WTC11 (cell line): ENCODE measurements around the gene PIP. TPM values are rescaled to one million over a fixed set of nuclear protein-coding genes. Genes with fewer than 3 reads are reported as not detected.
"Not testable (repeated sequence)": the region's sequence is repeated elsewhere in the genome, so short reads cannot be mapped to it uniquely, and the experiment has no call there.

Experiments
- ATAC-seq: fragments of 200-7000 bp; cut with Tn5 transposase; 2 replicates; pipeline ENCODE4 v1.10.0; 2021; ENCODE audit warnings: mild to moderate bottlenecking, moderate library complexity
- Bru-seq: library from RNA; stranded (reverse); fragments of 400-500 nt; gene quantifications from one replicate; lab custom pipeline; 2021; lab: Mats Ljungman, UMichigan
- CTCF ChIA-PET: fragments of 300-600 bp; sonication (Branson Sonifier 250); formaldehyde crosslinking; loops from one replicate; lab custom pipeline; 2021; ENCODE audit warnings: antibody characterized with exemption; lab: Charles Lee
- POLR2A ChIA-PET: fragments of 350-600 bp; sonication (Branson Sonifier 250); formaldehyde crosslinking; loops from one replicate; lab custom pipeline; 2021; ENCODE audit warnings: antibody characterized with exemption; lab: Charles Lee
- DNase-seq: peaks from one replicate; pipeline ENCODE4 v3.0.0; 2021; ENCODE audit warnings: low spot score
- H3K27ac Mint-ChIP-seq: 2 replicates; pipeline ENCODE4 v1.8.0; 2021; ENCODE audit warnings: mixed read lengths
- H3K27me3 Mint-ChIP-seq: 2 replicates; pipeline ENCODE4 v1.8.0; 2021; ENCODE audit warnings: low read depth, mild to moderate bottlenecking, moderate library complexity, mixed read lengths
- H3K36me3 Mint-ChIP-seq: 2 replicates; pipeline ENCODE4 v1.8.0; 2021; ENCODE audit warnings: mixed read lengths
- H3K4me1 Mint-ChIP-seq: 2 replicates; pipeline ENCODE4 v1.8.0; 2022; ENCODE audit warnings: mixed read lengths
- H3K4me3 Mint-ChIP-seq: 2 replicates; pipeline ENCODE4 v1.8.0; 2021; ENCODE audit warnings: mild to moderate bottlenecking, moderate library complexity, mixed read lengths
- H3K9me3 Mint-ChIP-seq: 2 replicates; pipeline ENCODE4 v1.8.0; 2021; ENCODE audit warnings: mixed read lengths
- ATF2 ChIP-seq: sonication (generic); formaldehyde crosslinking; IDR thresholded peaks from 2 replicates; pipeline ENCODE4 v1.8.1; 2022; ENCODE audit warnings: low read depth, missing genetic modification reagents, borderline replicate concordance
- CBFB ChIP-seq: sonication (generic); formaldehyde crosslinking; IDR thresholded peaks from 2 replicates; pipeline ENCODE4 v1.8.1; 2022; ENCODE audit warnings: mild to moderate bottlenecking, low read depth, missing genetic modification reagents
- CREB1 ChIP-seq: sonication (generic); formaldehyde crosslinking; IDR thresholded peaks from 2 replicates; pipeline ENCODE4 v1.8.0; 2023; ENCODE audit warnings: mild to moderate bottlenecking, missing genetic modification reagents
- FOXJ3 ChIP-seq: sonication (generic); formaldehyde crosslinking; IDR thresholded peaks from 2 replicates; pipeline ENCODE4 v1.9.0; 2021; ENCODE audit warnings: missing genetic modification reagents, mild to moderate bottlenecking, borderline replicate concordance
- IRF2 ChIP-seq: sonication (generic); formaldehyde crosslinking; IDR thresholded peaks from 2 replicates; pipeline ENCODE4 v1.8.0; 2022; ENCODE audit warnings: low read depth, missing genetic modification reagents, borderline replicate concordance
- MYBL2 ChIP-seq: sonication (generic); formaldehyde crosslinking; IDR thresholded peaks from 2 replicates; pipeline ENCODE4 v1.8.1; 2023; ENCODE audit warnings: mild to moderate bottlenecking, moderate library complexity, missing genetic modification reagents
- NFATC4 ChIP-seq: fragments of 250-450 bp; sonication (Bioruptor Pico); IDR thresholded peaks from 2 replicates; pipeline ENCODE4 v1.9.0; 2021; ENCODE audit warnings: mild to moderate bottlenecking
- NR3C1 ChIP-seq: sonication (generic); formaldehyde crosslinking; conservative IDR thresholded peaks from 2 replicates; pipeline ENCODE4 v1.8.1; 2023; ENCODE audit warnings: low read depth, mild to moderate bottlenecking, missing genetic modification reagents
- OVOL2 ChIP-seq: fragments of 250-450 bp; sonication (Bioruptor Pico); IDR thresholded peaks from 2 replicates; pipeline ENCODE4 v1.9.0; 2021; ENCODE audit warnings: mild to moderate bottlenecking, borderline replicate concordance
- PRDM15 ChIP-seq: sonication (generic); formaldehyde crosslinking; IDR thresholded peaks from 2 replicates; pipeline ENCODE4 v1.8.0; 2022; ENCODE audit warnings: missing genetic modification reagents
- PRRX2 ChIP-seq: fragments of 250-450 bp; sonication (Bioruptor Pico); IDR thresholded peaks from 2 replicates; pipeline ENCODE4 v1.8.0; 2021; ENCODE audit warnings: mild to moderate bottlenecking
- SMAD4 ChIP-seq: sonication (generic); formaldehyde crosslinking; IDR thresholded peaks from 2 replicates; pipeline ENCODE4 v1.8.0; 2022; ENCODE audit warnings: mild to moderate bottlenecking, missing genetic modification reagents
- SP1 ChIP-seq: sonication (generic); formaldehyde crosslinking; conservative IDR thresholded peaks from 2 replicates; pipeline ENCODE4 v1.8.1; 2022; ENCODE audit warnings: missing genetic modification reagents
- ZBTB43 ChIP-seq: sonication (generic); formaldehyde crosslinking; IDR thresholded peaks from 2 replicates; pipeline ENCODE4 v1.8.1; 2023; ENCODE audit warnings: mild to moderate bottlenecking, missing genetic modification reagents
- ZNF281 ChIP-seq: sonication (generic); formaldehyde crosslinking; IDR thresholded peaks from 2 replicates; pipeline ENCODE4 v1.8.0; 2023; ENCODE audit warnings: mild to moderate bottlenecking, missing genetic modification reagents
- ZNF671 ChIP-seq: fragments of 250-450 bp; sonication (Bioruptor Pico); IDR thresholded peaks from 2 replicates; pipeline ENCODE4 v1.8.0; 2021; ENCODE audit warnings: mild to moderate bottlenecking
- long read RNA-seq, 3 experiments: library from RNA in 1 of 3; library from capped mRNA in 1 of 3; library from polyadenylated mRNA in 1 of 3; unstranded in 2 of 3; stranded (forward) in 1 of 3; transcript quantifications; one replicate each; pipeline ENCODE4 v2.0.0, GENCODE V29; 2021
- total RNA-seq: library from RNA; stranded (reverse); gene quantifications from 3 replicates; pipeline ENCODE4 v1.2.3, GENCODE V29; 2021
- TF ChIP-seq, protein P1 (sequence below): sonication (generic); formaldehyde crosslinking; IDR thresholded peaks from 2 replicates; pipeline ENCODE4 v1.8.1; 2022; ENCODE audit warnings: mild to moderate bottlenecking, moderate library complexity, missing genetic modification reagents

PIP gene, protein sequence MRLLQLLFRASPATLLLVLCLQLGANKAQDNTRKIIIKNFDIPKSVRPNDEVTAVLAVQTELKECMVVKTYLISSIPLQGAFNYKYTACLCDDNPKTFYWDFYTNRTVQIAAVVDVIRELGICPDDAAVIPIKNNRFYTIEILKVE
- total RNA-seq, result not detected in 3 replicates
- Bru-seq, nascent RNA, result not detected
- long read RNA-seq, experiment 1, result 0 reads
- long read RNA-seq, experiment 2, result 0 reads
- long read RNA-seq, experiment 3, result 0 reads

GRCh38 chr7:143131781-143132180, at the start of gene PIP:
Gene PIP, plus strand, starts transcription at chr7:143132077. Its CDS starts 40 bp downstream, at chr7:143132117.
- Mint-ChIP-seq H3K9me3 (0 out of 2 replicates have a peak, but pooled peaks cover 5% of the 10 kb centered on the region), H3K36me3 (no peaks in the 10 kb centered on the region)
- ATAC-seq (no peak), DNase-seq (no peak)
- POLR2A ChIA-PET, result no interaction called here
- TF ChIP-seq ATF2 (CRISPR knock-in tag) (no peak), FOXJ3 (no peak), MYBL2 (no peak)
- TF ChIP-seq, all 79 proteins: peak for 0
- no peak within 1 kb of the TSS for H3K4me3 Mint-ChIP-seq
- CTCF ChIA-PET, result interaction anchor here (1.8 kb wide), 1 partner anchor 83 kb away, joined by 6 read pairs; no protein-coding TSS in a partner anchor
- peaks cover 20% of the 10 kb centered on the region for H3K27me3 Mint-ChIP-seq
- H3K27ac Mint-ChIP-seq, result no peak within 1 kb of the TSS
- H3K4me1 Mint-ChIP-seq, result 0 out of 2 replicates have a peak, but pooled peaks cover 1% of the 10 kb centered on the region

- ChIA-PET CTCF (no interaction called here), POLR2A (no interaction called here)
- ATAC-seq (no peak), DNase-seq (no peak)
- TF ChIP-seq, protein P1, sequence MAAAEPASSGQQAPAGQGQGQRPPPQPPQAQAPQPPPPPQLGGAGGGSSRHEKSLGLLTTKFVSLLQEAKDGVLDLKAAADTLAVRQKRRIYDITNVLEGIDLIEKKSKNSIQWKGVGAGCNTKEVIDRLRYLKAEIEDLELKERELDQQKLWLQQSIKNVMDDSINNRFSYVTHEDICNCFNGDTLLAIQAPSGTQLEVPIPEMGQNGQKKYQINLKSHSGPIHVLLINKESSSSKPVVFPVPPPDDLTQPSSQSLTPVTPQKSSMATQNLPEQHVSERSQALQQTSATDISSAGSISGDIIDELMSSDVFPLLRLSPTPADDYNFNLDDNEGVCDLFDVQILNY, result no peak
- TF ChIP-seq IRF2 (CRISPR knock-in tag) (no peak), CBFB (no peak), PRDM15 (CRISPR knock-in tag) (no peak), ZBTB43 (CRISPR knock-in tag) (no peak), NR3C1 (no peak), CREB1 (CRISPR knock-in tag) (no peak), PRRX2 (CRISPR knock-in tag) (no peak), OVOL2 (no peak), ZNF671 (CRISPR knock-in tag) (no peak), ZNF281 (CRISPR knock-in tag) (no peak), SP1 (CRISPR knock-in tag) (no peak), NFATC4 (CRISPR knock-in tag) (no peak), SMAD4 (CRISPR knock-in tag) (no peak)
- H3K4me1 Mint-ChIP-seq, result no peaks in the 10 kb centered on the region
- peaks cover 49% of the 10 kb centered on the region for H3K9me3 Mint-ChIP-seq
- peaks cover 14% of the 10 kb centered on the region for H3K36me3 Mint-ChIP-seq
- H3K27me3 Mint-ChIP-seq, result peaks cover 9% of the 10 kb centered on the region
- no peak overlapping the region for H3K27ac Mint-ChIP-seq
- no peak overlapping the region for H3K4me3 Mint-ChIP-seq
Measured at GRCh38 chr7:143085109-143085508, 46.8 kb upstream of the PIP start.

DNA sequence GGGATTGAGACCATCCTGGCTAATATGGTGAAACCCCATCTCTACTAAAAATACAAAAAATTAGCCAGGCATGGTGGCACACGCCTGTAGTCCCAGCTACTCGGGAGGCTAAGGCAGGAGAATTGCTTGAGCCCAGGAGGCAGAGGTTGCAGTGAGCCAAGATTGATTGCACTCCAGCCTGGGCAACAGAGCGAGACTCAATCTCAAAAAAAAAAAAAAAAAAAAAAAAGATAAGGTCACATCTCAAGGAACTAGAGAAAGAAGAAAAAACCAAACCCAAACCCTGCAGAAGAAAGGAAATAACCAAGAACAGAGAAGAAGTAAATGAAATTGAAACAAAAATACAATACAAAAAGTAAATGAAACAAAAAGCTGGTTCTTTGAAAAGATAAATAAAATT, 46.3 kb upstream of the PIP start:
- DNase-seq, H3K4me3 Mint-ChIP-seq, H3K27ac Mint-ChIP-seq, H3K4me1 Mint-ChIP-seq, POLR2A ChIA-PET, ATAC-seq: not testable (repeated sequence)
- H3K36me3 Mint-ChIP-seq, result peaks cover 14% of the 10 kb centered on the region
- H3K9me3 Mint-ChIP-seq, result peaks cover 51% of the 10 kb centered on the region
- CTCF ChIA-PET, result interaction anchor here (0.7 kb wide), 1 partner anchor 248 kb away, joined by 5 read pairs; no protein-coding TSS in a partner anchor
- peaks cover 13% of the 10 kb centered on the region for H3K27me3 Mint-ChIP-seq

GRCh38 chr7:143088549-143089231, 43.2 kb upstream of the PIP start:
- H3K36me3 Mint-ChIP-seq, result peaks cover 14% of the 10 kb centered on the region
- H3K27ac Mint-ChIP-seq, H3K4me1 Mint-ChIP-seq, DNase-seq, ATAC-seq, H3K4me3 Mint-ChIP-seq, CTCF ChIA-PET, POLR2A ChIA-PET: not testable (repeated sequence)
- peaks cover 17% of the 10 kb centered on the region for H3K27me3 Mint-ChIP-seq
- peaks cover 51% of the 10 kb centered on the region for H3K9me3 Mint-ChIP-seq
